Esophagus muscularis mucosa (tissue), 4 donors: ENCODE results near the gene ZNF892.

Experiments
- CTCF ChIP-seq, 3 experiments: fragments of 200-600 bp in 2 of 3; fragments of 450-650 bp in 1 of 3; sonication (generic) in 2 of 3; IDR thresholded peaks; one replicate each; pipeline ENCODE4 v1.5.1; 2017 to 2019; ENCODE audit warnings: antibody characterized with exemption in 3 of 3, mild to moderate bottlenecking in 2 of 3, moderate library complexity in 1 of 3
- EP300 ChIP-seq: sonication (generic); formaldehyde crosslinking; IDR thresholded peaks from one replicate; pipeline ENCODE4 v1.6.1; 2017; ENCODE audit warnings: antibody characterized with exemption
- POLR2A ChIP-seq: fragments of 450-650 bp; IDR thresholded peaks from one replicate; pipeline ENCODE4 v1.6.1; 2017; ENCODE audit warnings: antibody characterized with exemption, moderate library complexity, mild to moderate bottlenecking, low read depth
- POLR2AphosphoS5 ChIP-seq, 2 donors: sonication (generic); formaldehyde crosslinking; IDR thresholded peaks; one replicate each; pipeline ENCODE4 v1.6.1; 2017; ENCODE audit warnings: antibody characterized with exemption in 2 of 2

- TF ChIP-seq POLR2A (no peak), CTCF (IDR thresholded peaks at IDR 0.05) (no peak), POLR2AphosphoS5 (IDR thresholded peaks at IDR 0.05) (no peak), EP300 (no peak)
Measured at GRCh38 chr2:95204396-95204795, 2.9 kb upstream of the ZNF892 start.
